Stimulated activated CD4-positive, alpha-beta T cell treated with anti-CD3 and anti-CD28 coated beads, TNF-alpha, amount 100 ng/mL, for 4 hours (primary cell): ENCODE data around the gene RECK.
A peak's percentile ranks its signal among the peaks of the same experiment; 100 is the strongest.

Experiments
- DNase-seq, 3 experiments: peaks; one replicate each; pipeline ENCODE4 v3.0.0-alpha.2; 2020; ENCODE audit warnings: low read depth in 3 of 3

Gene RECK

DNA sequence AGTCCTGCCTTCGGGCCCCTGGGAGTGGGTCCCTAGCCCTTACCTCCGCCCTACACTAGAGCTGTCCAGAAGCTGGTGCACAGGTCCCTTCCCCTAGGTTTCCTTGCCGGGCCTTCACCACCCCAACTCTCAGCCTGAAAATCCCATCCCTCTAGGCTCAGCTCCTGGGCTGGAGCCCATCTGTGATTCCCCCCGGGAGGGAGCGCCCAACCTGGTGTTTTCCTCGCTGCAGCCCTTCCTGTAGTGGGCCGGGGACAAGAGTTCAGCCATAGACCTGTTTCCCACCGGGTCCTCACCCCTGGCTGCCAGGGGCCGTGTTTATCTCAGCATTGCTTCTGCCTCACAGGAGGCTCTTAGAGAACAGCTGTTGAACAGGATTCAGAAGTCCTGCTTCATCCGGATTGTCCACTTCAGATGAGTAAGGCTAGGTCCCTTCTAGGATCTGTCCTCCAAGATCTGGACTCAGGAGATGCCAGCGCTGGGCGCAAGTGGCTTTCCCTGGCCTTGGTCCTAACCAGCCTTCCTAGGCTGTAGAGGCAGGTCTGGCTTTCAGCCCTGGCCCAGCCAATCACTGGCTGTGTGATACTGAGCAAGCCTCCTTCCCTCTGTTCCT, 100.8 kb downstream of the RECK start:
- DNase-seq, result no peak

DNA sequence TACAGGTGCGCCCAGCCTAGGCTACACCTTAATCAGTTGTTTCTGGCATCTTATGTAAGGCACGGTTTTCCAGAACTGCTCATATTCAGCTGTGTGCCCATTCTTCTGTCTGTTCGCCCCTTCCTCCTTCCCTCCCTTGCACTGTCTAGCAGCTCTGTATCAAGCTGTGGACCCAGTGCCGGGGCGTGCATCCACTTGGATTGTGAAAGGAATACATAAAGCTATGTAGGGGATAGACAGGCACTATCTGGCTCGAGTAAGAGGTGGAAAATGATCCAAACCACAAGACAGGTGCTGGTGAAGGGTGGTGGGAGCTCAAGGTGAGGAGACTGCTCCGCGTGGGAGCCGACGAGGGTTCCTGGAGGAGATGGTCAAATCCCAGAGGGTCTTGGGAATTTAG, 101.8 kb downstream of the RECK start:
- no peak for DNase-seq

DNA sequence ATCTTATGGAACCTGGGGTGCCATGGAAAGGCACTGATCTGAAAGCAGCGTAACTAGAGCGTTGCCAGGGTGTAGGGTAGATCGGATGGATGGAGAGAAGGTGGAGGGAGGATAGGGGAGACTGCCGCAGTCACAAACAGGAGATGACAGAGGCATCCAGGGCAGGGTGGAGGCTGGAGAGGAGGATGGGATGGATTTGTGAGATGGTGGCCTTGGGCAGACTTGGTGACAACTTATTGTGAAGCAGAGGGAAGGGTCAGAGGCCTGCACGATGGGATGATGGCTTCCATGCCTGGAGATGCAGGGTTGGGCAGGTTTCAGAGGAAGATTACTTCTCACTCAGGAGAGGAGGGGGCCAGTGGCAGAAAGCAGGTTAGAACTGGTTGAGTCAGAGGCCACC, 102.2 kb downstream of the RECK start:
- no peak for DNase-seq

DNA sequence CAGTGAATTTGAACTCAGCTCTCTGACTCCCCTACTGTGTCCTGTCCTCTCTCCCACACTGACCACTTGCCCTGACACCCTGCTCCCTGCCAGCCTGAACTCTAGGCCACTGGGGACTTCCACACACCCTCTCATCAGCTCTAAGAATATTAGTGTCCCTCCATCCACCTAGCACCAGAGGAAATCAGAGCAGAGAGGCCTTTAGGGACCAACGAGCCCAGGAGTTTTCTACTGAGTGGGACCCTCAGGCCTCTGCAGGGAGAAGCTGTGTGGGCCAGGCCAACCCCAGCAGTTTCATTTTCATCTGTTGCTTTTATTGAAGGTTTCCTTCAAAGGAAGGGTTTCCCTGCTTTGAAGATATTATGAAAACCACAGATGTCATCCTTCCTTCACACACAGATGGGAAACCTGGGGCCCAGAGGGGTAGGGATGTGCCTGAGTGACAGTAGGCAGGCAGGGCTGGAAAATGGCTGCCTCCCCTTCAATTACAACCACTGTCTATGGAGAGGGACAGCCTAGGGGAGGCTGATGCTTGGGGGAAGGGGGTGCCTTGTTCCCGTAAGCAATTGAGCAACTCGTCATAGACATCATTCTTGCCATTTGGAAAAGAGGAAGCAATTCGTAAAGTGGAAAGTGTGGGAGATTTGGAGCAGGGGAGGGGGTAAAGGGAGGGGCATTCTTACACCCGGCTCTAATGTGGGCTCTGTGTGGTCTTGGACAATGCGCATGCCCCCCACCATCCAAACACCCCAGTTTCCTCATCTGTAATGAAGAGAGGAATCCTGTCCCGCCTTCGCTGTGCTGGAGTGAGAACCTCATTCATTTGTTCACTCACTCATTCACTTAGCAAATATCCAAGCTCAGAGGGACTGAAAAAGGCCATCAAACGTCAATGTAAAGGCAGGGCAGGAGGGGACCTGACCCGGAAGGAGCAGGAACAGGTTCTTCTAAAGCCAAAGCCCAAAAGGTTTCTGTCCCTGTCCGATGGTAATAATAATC, 103.7 kb downstream of the RECK start:
- no peak for DNase-seq

DNA sequence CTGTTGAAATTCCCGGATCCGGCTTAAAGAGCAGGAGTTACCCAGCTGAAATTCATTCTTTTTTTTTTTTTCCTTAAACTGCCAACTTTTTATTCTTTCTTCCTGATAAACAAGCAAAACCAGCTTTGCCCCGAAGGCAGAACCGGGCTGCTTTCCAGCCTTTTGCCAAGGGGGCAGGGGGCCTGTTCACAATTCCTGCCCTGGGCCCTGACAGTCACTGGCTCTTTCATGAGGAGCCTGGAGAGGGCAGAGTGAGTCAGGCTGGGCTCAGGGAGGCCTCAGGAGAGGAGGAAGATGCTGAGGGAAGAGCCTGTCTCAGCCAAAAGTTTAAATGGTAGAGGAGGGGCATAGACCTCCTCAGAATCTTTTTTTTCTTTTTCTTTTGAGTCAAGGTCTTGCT, 104.6 kb downstream of the RECK start:
- DNase-seq, result no peak

DNA sequence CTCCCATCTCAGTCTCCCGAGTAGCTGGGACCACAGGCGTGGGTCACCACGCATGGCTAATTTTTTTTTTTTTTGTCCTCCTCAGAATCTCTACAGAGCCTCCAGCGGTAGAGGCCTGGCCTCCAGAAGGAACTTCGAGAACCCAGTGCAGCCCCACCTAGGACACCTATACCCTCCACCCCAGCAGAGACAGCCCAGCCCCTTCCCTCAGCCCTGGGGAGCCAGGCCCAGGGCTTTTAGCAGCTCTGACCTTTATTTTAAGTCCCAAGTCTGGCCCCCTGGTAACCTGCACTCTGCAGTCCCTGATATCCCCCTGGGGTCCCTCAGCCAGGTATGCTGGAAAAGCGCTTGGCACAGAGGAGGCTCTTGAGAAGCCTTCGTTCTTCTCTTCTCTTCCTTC, 105.0 kb downstream of the RECK start:
- no peak for DNase-seq

DNA sequence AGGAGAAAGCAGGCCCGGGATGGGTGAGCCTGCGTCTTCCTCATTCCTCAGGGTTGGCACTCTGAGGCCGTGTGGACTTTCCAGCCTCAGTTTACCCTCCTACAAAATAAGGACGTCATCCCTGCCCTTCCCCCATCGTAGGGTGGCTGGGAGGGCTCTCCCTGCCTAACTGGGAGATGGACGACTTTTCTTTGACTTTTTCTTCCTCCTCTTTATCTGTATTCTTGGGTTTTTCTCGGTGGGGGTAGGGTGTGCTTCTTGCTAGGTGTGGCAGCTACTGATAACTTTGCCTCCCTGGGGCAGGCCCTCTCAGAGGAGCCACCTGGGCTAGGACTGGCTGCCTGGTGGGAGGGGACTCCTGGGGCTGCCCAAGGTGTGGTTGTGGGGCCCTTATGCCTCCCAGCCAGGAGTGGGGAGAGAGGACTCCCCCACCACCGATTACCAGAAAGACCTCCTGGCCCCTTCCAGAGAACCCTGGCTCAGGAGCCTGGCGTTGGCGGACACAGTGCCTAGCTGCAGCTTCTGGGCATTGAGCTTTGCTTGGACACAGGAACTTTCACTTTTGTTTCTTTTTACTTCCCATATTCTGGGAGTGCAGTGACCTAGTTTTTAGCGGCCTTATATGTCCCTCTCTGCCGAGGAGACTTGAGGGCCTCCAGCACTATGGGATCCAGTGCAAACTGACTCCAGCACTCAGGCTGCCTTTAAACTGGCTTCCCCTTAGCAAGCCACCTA, 106.0 kb downstream of the RECK start:
- no peak for DNase-seq

DNA sequence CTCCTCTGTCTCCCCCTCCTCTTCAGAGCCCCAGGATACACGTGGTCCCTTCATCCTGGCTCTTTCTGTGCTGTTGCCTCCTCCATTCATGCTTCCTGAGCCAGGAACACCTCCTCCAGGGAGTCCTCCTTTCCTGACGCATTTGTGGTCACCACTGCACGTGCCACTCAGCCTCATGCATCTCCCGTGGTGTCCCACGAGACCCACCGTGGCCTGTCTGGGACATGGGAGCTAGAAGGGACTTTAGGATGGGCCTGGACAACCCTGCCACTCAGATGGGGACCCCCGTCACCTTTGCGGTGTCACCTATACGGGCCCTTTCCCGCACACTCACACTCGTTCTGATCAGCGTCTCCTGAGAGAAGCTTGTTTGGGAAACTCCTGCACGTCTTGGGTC, 106.5 kb downstream of the RECK start:
- no peak for DNase-seq

DNA sequence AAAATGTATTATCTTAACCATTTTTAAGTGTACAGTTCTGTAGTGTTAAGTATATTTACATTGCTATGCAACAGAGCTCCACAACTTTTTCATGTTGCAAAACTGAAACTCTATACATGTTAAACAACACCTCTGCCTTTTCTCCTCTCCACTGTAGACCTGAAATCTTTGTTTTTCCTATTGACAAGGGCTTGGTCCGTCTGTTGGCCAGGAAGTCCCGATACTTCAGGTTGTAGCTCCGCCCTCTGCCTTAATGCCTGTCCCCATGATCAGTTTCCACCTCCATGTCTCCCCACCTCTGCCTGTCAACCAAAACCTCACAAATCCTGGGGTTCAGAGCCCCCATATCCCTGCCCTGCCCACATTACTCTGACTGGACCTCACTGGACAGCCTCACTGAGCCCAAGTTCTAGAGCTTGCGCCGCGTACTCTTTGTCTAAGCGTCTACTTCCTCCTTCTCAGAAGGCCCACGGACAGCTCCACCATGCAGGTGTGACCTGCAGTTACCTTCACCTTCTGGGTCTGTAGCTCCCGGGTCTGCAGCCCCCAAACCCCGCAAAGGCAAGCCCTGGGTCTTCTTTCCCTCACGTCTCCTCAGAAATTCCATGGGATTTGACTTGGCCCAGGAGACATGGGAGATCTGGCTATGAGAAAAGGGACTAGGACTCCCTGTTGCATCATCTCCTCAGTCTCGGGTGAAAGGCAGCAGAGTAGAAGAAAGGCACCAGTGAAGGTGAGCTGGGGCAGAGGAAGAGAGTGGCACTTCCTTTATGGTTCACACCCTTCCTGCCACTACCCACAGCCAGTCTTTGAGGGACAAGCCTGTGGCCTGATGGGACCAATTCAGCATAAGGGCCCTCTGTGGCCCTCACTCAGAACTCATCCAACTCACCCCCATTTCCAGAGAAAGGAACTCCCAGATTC, 107.9 kb downstream of the RECK start:
- no peak for DNase-seq

DNA sequence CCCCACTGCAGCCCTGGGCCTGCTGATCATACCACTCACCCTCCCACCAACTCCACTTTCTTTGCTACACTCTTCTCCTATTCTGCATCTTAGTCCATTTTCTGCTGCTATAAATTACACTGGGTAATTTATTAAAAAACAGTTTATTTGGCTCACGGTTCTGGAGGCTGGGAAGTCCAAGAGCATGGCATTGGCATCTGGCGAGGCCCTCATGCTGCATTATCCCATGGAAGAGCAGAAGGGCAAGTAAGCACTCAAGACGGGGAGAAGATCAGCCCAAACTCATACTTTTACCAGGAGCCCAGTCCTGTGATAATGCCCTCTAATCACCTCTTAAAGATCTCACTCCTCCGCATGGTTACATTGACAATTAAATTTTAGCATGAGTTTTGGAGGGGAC, 109.3 kb downstream of the RECK start:
- no peak for DNase-seq

DNA sequence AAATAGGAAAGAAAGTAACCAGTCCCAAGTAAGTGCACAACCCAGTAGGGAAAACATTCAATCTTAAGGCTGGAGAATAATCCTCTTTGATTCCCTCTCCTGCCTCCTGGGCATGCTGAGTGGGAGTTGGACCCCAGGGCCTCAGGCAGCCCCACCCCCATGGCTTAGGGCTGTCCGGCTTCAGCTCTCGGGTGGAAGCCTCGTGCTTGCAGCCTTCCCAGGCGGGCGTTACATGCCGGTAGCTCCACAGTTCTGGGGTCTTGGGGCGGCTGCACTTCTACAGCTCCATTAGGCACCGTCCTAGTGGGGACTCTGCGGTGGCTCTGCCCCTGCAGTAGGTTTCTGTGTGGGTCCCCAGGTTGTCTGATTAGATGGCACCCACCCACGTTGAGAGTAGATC, 109.9 kb downstream of the RECK start:
- DNase-seq, result no peak

DNA sequence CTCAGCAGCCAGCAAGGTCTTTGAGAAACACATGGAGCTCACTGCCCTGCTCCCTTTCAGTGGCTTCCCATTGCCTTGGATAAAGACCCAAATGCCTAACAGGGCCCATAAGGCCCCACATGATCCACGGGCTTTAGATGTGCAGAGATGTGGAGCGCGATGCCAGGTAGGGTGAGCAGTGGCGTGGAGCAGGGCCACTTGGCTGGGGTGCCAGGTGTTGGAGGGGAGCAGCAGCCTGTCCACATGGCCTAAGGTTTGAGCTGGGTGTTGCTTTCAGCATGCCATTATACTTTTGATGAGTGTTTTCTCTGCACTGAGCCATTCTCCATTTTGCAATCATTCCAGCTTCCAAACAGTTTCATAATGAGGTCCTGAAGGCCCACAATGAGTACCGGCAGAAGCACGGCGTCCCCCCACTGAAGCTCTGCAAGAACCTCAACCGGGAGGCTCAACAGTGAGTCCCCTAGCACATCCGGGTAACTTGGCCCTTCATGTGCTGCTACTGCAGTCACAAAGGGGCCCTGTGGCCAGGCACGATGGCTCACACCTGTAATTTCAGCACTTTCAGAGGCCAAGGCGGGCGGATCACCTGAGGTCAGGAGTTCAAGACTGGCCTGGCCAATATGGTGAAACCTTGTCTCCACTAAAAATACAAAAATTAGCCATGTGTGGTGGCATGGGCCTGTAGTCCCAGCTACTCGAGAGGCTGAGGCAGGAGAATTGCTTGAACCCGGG, 110.9 kb downstream of the RECK start:
- DNase-seq, result no peak

DNA sequence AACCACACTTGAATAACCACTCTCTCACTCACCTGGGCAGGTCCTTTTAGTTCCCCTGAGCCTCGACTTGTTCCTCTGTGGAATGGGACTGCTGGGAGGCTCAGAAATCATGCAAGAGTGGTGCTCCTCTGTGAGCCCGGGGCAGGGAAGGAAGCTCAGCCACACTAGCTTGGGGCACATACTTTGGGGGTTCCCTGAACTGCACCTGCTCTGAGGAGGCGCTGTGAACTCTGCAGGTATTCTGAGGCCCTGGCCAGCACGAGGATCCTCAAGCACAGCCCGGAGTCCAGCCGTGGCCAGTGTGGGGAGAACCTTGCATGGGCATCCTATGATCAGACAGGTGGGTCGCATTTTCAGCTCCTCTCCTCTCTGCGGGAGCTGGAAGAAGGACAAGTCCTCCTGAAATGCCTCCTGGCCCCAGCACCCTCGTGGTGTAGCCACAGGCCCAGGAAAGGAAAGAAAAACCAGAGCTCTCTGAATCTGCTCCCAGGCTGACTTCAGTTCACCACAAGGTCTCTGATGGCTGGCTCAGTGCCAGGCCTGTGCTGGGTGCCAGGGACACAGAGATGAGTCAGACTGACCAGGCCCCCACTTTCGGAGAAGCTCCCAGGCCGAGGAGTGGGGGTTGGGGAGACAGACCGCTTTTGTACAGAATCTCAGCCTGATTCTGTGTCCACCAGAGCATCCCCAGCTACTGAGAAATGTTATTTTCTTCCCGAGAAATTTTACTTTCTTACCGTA, 111.8 kb downstream of the RECK start:
- DNase-seq, result peak in 2 of 3 experiments; percentile 38 to 61

DNA sequence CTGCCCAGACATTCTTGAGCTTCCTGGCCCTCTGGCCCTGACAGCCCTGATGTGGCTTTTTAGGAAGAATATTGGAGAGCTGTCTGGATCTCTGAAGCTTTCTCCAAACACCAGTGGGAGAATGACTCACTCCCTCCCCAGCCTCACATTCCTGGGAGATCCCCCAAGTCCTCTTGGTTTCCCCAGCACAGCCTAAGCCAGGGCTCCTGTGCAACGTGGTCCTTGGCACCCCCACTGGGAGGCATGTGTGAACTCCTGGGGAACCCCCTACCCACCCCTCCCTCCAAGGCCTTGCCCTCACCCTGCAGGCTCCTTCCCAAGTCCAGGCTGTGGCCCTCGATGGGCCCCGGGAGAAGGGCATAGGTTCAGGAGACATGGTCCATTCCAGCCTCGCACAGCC, 112.5 kb downstream of the RECK start:
- no peak for DNase-seq

DNA sequence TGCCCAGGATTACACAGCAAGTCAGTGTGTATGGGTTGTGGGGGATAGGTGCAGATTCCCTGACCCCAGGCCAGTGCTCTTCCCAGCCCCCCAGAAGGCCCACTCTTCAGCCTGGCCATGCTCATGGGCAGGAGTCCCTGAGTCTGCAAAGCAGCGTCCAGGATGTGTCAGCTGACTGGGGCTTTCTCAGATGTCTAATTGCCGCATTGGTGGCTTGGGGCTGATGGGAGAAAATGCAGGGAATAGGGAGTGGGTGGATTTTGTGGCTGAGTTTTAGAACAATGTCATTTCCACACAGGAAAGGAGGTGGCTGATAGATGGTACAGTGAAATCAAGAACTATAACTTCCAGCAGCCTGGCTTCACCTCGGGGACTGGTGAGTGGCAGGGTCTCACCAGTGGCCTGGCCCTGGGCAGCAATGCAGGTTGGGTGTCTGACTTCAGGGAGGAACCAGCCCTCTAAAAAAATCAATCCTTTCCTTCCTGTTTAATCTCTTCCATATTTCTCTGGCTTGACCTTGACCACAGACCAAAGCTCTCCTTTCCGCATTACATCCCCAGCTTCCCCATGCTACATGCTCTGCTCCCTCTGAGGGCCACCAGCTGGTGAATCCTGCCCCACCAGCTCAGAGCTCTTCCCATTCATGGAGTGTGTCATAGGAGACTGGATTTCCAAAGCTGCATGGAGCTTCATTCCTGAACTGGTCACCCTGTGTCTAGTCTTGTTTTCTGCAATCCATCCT, 114.0 kb downstream of the RECK start:
- DNase-seq, result no peak

DNA sequence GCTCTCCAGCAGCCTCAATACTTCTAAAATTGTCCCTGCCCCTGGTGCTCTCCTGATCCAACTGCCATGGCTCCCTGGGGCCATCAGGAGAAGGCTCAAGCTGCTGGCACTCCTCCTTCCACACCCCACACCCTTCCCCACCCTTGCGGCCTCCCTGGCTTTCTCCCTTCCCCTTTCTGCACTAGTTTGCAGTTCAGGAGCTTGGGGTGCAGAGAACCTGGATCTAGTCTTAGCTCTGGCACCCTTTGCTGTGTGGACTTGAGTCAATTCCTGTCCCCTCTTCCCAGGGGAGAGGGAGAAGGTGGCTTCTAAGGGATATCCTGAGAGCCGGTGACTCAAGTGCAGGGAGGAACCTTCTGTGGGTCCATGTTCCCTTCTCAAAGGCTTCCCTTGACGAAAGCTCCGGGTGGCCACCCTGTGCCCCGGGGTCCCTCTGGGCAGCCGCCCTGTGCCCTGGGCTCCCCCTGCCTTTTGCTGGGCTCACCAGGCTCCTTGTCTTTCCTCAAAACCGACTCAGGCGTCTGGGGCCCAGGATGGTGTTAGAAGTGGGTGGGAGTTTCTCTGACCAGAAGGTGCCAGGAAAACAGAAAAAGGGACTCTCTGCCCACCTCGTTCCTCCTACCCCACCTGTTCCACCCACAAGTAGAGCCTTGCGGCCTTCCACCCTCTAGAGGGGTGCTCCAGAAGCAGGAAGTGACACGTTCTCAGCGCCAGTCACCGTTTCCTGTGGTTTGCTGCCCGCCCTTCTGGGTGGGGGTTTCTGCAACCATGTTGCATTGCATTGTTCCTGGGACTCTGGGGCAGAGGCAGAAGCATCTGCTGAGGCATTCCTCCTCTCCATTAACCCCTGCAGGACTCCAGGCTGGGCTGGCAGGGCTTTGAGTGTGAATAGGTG, 114.8 kb downstream of the RECK start:
- DNase-seq, result peak; percentile 57 to 85 (median 80)

DNA sequence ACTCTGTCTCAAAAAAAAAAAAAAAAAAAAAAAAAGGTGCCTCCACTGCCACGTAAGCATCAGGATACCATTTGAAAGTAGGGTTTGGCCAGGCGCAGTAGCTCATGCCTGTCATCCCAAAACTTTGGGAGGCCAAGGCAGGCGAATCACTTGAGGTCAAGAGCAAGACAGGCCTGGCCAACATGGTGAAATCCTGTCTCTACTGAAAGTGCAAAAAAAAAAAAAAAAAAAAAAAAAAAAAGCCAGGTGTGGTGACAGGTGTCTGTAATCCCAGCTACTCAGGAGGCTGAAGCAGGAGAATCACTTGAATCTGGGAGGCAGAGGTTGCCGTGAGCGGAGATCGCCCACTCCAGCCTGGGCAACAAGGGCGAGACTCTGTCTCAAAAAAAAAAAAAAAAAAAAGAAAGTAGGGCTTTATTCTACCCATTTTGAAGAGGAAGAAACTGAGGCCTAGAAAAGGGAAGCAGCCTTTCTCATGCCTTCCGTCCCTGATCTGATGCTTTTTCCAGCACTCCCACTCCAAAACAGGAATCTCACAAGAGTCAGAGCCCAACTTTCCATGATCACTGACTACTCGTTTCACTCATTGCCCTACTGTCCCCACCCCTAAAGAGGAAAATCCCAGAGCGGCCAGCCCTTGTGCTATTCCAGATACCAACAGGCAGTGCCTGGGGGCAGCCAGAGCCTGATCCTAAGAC, 116.2 kb downstream of the RECK start:
- DNase-seq, result no peak

DNA sequence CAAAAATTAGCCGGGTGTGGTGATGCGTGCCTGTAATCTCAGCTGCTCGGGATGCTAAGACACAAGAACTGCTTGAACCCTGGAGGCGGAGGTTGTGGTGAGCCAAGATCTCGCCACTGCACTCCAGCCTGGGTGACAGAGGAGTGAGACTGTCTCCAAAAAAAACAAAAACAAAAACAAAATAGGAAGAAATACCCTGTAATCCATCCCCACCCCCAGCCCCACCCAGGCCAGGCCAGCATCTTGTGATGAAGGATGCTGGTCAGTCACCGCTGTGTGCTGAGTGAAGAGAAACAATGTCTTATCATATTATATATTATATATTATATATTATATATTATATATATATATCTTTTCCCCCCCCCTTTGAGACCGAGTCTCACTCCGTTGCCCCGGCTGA, 117.0 kb downstream of the RECK start:
- no peak for DNase-seq
